B cell (primary cell): ENCODE measurements around the gene CD99L2. TPM values are rescaled to one million over a fixed set of nuclear protein-coding genes. Genes with fewer than 3 reads are reported as not detected.

ENCODE experiments used
- ATAC-seq: fragments of 200-7000 bp; cut with Tn5 transposase; one replicate; pipeline ENCODE4 v1.10.0; 2021; ENCODE audit warnings: low read depth, mild to moderate bottlenecking, moderate number of reproducible peaks, moderate library complexity
- CTCF ChIA-PET: fragments of 350-600 bp; sonication (Branson Sonifier 250); formaldehyde crosslinking; loops from one replicate; lab custom pipeline; 2021; ENCODE audit warnings: antibody characterized with exemption, inconsistent platforms; lab: Charles Lee
- POLR2A ChIA-PET: fragments of 350-600 bp; sonication (Branson Sonifier 250); formaldehyde crosslinking; loops from one replicate; lab custom pipeline; 2021; ENCODE audit warnings: antibody characterized with exemption; lab: Charles Lee
- DNase-seq: peaks from one replicate; pipeline ENCODE4 v3.0.0; 2013
- H2AFZ ChIP-seq: 2 replicates; pipeline ENCODE4 v1.6.1; 2012; ENCODE audit warnings: mild to moderate bottlenecking, low read depth, low read length; ENCODE audit not compliant: insufficient read depth, poor library complexity, severe bottlenecking
- H3K27ac ChIP-seq, 2 donors: 1 replicate in 1 of 2; 2 replicates in 1 of 2; pipeline ENCODE4 v1.5.1; 2012 to 2013; ENCODE audit warnings: low read length in 2 of 2, mild to moderate bottlenecking in 2 of 2, moderate library complexity in 1 of 2
- H3K27me3 ChIP-seq, 4 experiments: fragments of 200-600 bp in 1 of 4; sonication (generic) in 1 of 4; replicated peaks in 1 of 4; 1 replicate in 2 of 4; 2 replicates in 2 of 4; pipeline versions ENCODE4 v1.6.1 to v1.7.0; 2013 to 2016; ENCODE audit warnings: low read length in 3 of 4, mild to moderate bottlenecking in 2 of 4, mixed read lengths in 1 of 4, moderate library complexity in 1 of 4; ENCODE audit not compliant: insufficient read depth in 4 of 4, control insufficient read depth in 3 of 4; ENCODE audit errors: control extremely low read depth in 1 of 4
- H3K36me3 ChIP-seq, 2 experiments: replicated peaks in 1 of 2; 1 replicate in 1 of 2; 2 replicates in 1 of 2; pipeline versions ENCODE4 v1.6.1 to v1.7.1; 2013; ENCODE audit warnings: low read length in 1 of 2; ENCODE audit not compliant: insufficient read depth in 2 of 2, control insufficient read depth in 1 of 2; ENCODE audit errors: control extremely low read depth in 1 of 2, extremely low read depth in 1 of 2
- H3K4me1 ChIP-seq, 2 donors: fragments of 200-600 bp in 1 of 2; sonication (generic) in 1 of 2; 1 replicate in 1 of 2; 2 replicates in 1 of 2; pipeline versions ENCODE4 v1.5.1 to v1.6.1; 2013 to 2017; ENCODE audit warnings: low read length in 2 of 2; ENCODE audit not compliant: control insufficient read depth in 2 of 2, insufficient read depth in 2 of 2
- H3K4me2 ChIP-seq: replicated peaks from 2 replicates; pipeline ENCODE3; 2012; ENCODE audit warnings: mild to moderate bottlenecking, low read depth, low read length; ENCODE audit not compliant: poor library complexity, severe bottlenecking
- H3K4me3 ChIP-seq, 5 experiments: fragments of 200-600 bp in 1 of 5; sonication (generic) in 1 of 5; 1 replicate in 3 of 5; 2 replicates in 2 of 5; pipeline versions ENCODE4 v1.5.1 to v1.7.0; 2011 to 2016; ENCODE audit warnings: low read length in 4 of 5, mild to moderate bottlenecking in 4 of 5, low read depth in 2 of 5, control low read depth in 1 of 5, moderate library complexity in 1 of 5; ENCODE audit not compliant: insufficient read depth in 1 of 5; ENCODE audit errors: control extremely low read depth in 1 of 5, extremely low read depth in 1 of 5
- H3K79me2 ChIP-seq: fragments of 200-600 bp; sonication (generic); one replicate; pipeline ENCODE4 v1.6.0; 2016; ENCODE audit warnings: low read length; ENCODE audit not compliant: control insufficient read depth, insufficient read depth
- H3K9ac ChIP-seq: fragments of 200-600 bp; sonication (generic); 2 replicates; pipeline ENCODE4 v1.6.1; 2017; ENCODE audit warnings: mild to moderate bottlenecking, low read length, moderate library complexity
- H3K9me3 ChIP-seq, 3 donors: one replicate each; pipeline versions ENCODE4 v1.6.1 to v1.7.1; 2013; ENCODE audit warnings: low read length in 2 of 3; ENCODE audit not compliant: control insufficient read depth in 2 of 3, insufficient read depth in 1 of 3; ENCODE audit errors: control extremely low read depth in 1 of 3
- H4K20me1 ChIP-seq: 2 replicates; pipeline ENCODE4 v1.6.0; 2012; ENCODE audit warnings: mild to moderate bottlenecking, low read length; ENCODE audit not compliant: insufficient read depth, control insufficient read depth, poor library complexity, severe bottlenecking
- H3K27ac Mint-ChIP-seq: one replicate; pipeline ENCODE4 v1.8.0; 2021; ENCODE audit warnings: mixed read lengths
- H3K27me3 Mint-ChIP-seq: one replicate; pipeline ENCODE4 v1.8.0; 2021; ENCODE audit warnings: mixed read lengths
- H3K4me1 Mint-ChIP-seq: one replicate; pipeline ENCODE4 v1.8.0; 2021; ENCODE audit warnings: mixed read lengths
- H3K4me3 Mint-ChIP-seq: one replicate; pipeline ENCODE4 v1.8.0; 2021; ENCODE audit warnings: mixed read lengths
- H3K9me3 Mint-ChIP-seq: one replicate; pipeline ENCODE4 v1.8.0; 2022; ENCODE audit warnings: mixed read lengths; ENCODE audit not compliant: insufficient read depth
- CTCF ChIP-seq: fragments of 200-600 bp; IDR thresholded peaks from one replicate; pipeline ENCODE4 v1.8.0; 2022; ENCODE audit warnings: antibody characterized with exemption, mild to moderate bottlenecking
- EZH2 ChIP-seq: IDR thresholded peaks from 2 replicates; pipeline ENCODE4 v1.6.1; 2012; ENCODE audit warnings: borderline replicate concordance, low read depth, mild to moderate bottlenecking, moderate library complexity, low read length; ENCODE audit not compliant: insufficient read depth, poor library complexity, severe bottlenecking
- WGBS: methylation state at CpG from one replicate; pipeline ENCODE4 v1.1.5; 2013; ENCODE audit warnings: missing lambda C conversion rate; ENCODE audit not compliant: insufficient coverage; 5-methylcytosine and 5-hydroxymethylcytosine counted together
- intact Hi-C: fragments of 100-400 bp; cut with micrococcal nuclease; formaldehyde crosslinking; loops from one replicate; pipeline ENCODE4 v1.10.0; 2022
- polyA plus RNA-seq: library from polyadenylated mRNA; depleted of rRNA; stranded (reverse); fragments of >200 nt; gene quantifications from 2 replicates; pipeline ENCODE4 v1.2.3, GENCODE V29; 2012
- total RNA-seq, 2 donors: library from RNA; stranded (reverse); fragments of 120-200 nt in 1 of 2; gene quantifications; 1 replicate in 1 of 2; 2 replicates in 1 of 2; pipeline versions ENCODE4 v1.2.3 to v1.2.4, GENCODE V29; 2013 to 2022

The CD99L2 gene
- total and polyA plus RNA-seq, 2 donors (not counting 1 experiment from before 2014, with no cell fraction given): 8.7 to 17.8 TPM

DNA sequence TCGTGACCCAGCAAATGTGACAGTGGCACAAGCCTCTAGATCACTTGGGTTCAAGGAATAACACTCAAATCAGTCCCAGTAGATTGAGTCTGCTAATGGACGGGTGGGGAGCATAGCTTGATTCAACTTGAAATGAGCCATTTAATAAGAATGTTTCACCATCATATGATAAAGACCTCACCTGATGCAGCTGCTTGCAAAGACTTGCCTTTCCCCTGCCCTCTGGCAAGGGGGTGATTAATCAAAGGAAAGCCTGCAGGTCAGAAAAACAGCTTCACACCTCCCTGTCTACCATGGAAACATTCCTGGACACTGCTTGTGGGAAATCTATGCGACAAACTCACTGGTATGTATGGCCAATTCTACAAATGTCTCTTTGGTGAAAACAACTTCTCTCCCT lies 54.5 kb downstream of the CD99L2 start:
- CTCF ChIA-PET: no interaction called here
- POLR2A ChIA-PET: no interaction called here
- WGBS: no CpG with 5 or more reads among the region's 3 CpGs
- Histone ChIP-seq H3K9me3 (no peaks in the 10 kb centered on the region), H3K27ac (no peak overlapping the region), H3K9ac (no peak overlapping the region), H3K4me1 (no peaks in the 10 kb centered on the region), H4K20me1 (no peaks in the 10 kb centered on the region), H3K79me2 (peaks cover 2% of the 10 kb centered on the region), H3K4me2 (no peak overlapping the region), H3K4me3 (no peak overlapping the region), H3K27me3 (no peaks in the 10 kb centered on the region), H3K36me3 (no peaks in the 10 kb centered on the region), H2AFZ (no peak overlapping the region)
- intact Hi-C loops: no loop called here
- no peak overlapping the region for H3K27ac Mint-ChIP-seq
- H3K4me3 Mint-ChIP-seq: no peak overlapping the region
- H3K4me1 Mint-ChIP-seq: peaks cover 7% of the 10 kb centered on the region
- H3K9me3 Mint-ChIP-seq: no peaks in the 10 kb centered on the region
- ATAC-seq: no peak
- no peaks in the 10 kb centered on the region for H3K27me3 Mint-ChIP-seq
- no peak for TF ChIP-seq EZH2
- no peak for TF ChIP-seq CTCF
- DNase-seq: no peak

DNA sequence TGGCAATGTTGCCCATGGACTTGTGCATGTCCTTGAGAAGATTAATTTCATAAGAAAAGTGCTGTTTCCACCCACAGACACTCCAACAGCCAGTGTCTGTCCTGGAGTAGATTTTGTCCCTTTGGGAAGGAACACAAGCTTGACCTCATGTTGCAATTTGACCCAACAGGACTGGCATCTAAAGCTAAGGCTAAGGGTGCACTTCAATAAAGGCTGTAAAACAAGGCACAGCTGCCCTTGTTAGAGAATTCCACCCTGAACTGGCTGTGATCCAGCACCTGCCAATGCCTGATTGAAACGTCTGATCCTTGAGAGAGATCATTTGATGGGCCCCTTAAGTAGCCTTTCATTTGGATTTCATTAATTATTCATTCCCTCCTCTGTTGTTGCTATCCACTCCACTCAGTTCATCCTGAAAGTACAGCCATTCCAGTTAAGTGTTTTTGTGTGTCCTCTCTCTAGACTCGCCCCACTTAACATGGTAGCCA lies 56.2 kb downstream of the CD99L2 start:
- H3K27me3 Mint-ChIP-seq: no peaks in the 10 kb centered on the region
- Histone ChIP-seq H4K20me1 (no peaks in the 10 kb centered on the region), H3K4me3 (no peak overlapping the region), H3K9me3 (no peaks in the 10 kb centered on the region), H3K4me1 (no peaks in the 10 kb centered on the region), H3K9ac (no peak overlapping the region), H3K27me3 (no peaks in the 10 kb centered on the region), H3K79me2 (peaks cover 2% of the 10 kb centered on the region), H3K36me3 (no peaks in the 10 kb centered on the region), H3K27ac (no peak overlapping the region), H3K4me2 (no peak overlapping the region), H2AFZ (no peak overlapping the region)
- WGBS: no CpG with 5 or more reads among the region's 2 CpGs
- H3K4me1 Mint-ChIP-seq: no peaks in the 10 kb centered on the region
- intact Hi-C loops: no loop called here
- CTCF ChIA-PET: no interaction called here
- H3K27ac Mint-ChIP-seq: no peak overlapping the region
- no peak overlapping the region for H3K4me3 Mint-ChIP-seq
- TF ChIP-seq CTCF (no peak), EZH2 (no peak)
- H3K9me3 Mint-ChIP-seq: no peaks in the 10 kb centered on the region
- POLR2A ChIA-PET: interaction anchor here (0.6 kb wide), 1 partner anchor 39 kb away, joined by 7 read pairs; no protein-coding TSS in a partner anchor
- ATAC-seq (no peak), DNase-seq (no peak)
